Stimulated activated CD4-positive, alpha-beta T cell treated with anti-CD3 and anti-CD28 coated beads, Interleukin-1b, Interleukin-23, amount 100 ng/mL, for 24 hours (primary cell): ENCODE measurements around the gene LGALS3.
A peak's percentile ranks its signal among the peaks of the same experiment; 100 is the strongest.

Experiments
- DNase-seq, 4 experiments: peaks; one replicate each; pipeline ENCODE4 v3.0.0-alpha.2; 2020; ENCODE audit warnings: low read depth in 4 of 4, low spot score in 1 of 4

The LGALS3 gene

GRCh38 chr14:55180434-55180833, 51.4 kb downstream of the LGALS3 start:
- no peak for DNase-seq

DNA sequence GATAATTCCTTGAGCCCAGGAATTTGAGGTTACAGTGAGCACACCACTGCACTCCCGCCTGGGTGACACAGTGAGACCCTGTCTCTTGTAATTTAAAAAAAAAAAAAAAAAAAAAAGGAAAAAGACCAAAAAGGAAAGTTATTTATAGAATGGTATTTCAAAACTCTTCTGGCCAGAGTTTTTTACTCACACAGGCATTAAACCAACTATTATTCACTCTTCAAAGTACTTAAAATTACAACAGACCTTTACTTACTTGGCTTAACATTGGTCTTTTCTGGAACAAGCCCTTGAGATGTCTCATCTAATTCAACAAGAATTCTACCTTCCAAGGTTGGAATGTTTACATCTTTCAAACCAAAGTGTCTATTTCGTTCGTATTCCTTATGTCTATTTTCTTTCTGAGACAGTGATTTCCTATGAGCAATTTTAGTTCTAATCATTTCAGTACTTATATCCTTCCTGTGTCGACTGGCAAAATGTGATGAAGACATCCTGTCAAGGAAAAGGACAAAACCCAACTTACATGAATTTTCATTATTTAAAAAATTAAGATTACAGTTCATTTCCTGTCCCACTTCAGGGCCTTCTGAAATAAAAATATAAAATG, 59.7 kb downstream of the LGALS3 start:
- DNase-seq, result no peak

- no peak for DNase-seq
These were observed 61.8 kb downstream of the LGALS3 start for GRCh38 chr14:55190906-55191202.

- peak; percentile 67 to 88 (median 76) for DNase-seq
These were observed 62.4 kb downstream of the LGALS3 start, which contains the start of gene DLGAP5 for GRCh38 chr14:55191203-55192053. Gene DLGAP5, minus strand, starts transcription at chr14:55191585. Its CDS starts 2,406 bp downstream, at chr14:55189179.

DNA sequence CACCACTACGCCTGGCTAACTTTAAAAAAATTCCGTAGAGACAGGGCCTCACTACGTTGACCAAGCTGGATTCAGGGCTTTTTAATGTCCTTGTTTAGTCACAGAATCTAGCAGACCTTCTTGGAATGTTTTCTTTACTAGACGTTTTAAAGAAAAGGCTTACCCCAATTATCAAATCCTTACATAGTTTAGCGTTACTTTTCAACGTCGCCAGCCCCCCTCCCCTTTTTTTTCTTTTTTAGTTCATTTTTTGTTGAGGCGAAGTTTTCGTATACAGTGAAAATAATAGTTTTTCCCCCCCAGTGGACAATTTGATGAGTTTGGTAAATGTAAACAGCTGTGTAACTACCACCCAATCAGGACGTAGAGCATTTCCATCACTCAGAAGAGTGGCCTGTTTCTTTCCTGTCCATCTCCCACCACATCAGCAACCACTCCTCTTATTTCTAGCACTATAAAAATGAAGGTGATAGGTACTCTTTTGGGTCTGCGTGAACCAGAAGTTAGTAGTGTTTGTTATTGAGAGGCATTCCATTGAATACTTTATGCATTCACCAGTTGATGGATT, 63.1 kb downstream of the LGALS3 start:
- DNase-seq, result no peak

DNA sequence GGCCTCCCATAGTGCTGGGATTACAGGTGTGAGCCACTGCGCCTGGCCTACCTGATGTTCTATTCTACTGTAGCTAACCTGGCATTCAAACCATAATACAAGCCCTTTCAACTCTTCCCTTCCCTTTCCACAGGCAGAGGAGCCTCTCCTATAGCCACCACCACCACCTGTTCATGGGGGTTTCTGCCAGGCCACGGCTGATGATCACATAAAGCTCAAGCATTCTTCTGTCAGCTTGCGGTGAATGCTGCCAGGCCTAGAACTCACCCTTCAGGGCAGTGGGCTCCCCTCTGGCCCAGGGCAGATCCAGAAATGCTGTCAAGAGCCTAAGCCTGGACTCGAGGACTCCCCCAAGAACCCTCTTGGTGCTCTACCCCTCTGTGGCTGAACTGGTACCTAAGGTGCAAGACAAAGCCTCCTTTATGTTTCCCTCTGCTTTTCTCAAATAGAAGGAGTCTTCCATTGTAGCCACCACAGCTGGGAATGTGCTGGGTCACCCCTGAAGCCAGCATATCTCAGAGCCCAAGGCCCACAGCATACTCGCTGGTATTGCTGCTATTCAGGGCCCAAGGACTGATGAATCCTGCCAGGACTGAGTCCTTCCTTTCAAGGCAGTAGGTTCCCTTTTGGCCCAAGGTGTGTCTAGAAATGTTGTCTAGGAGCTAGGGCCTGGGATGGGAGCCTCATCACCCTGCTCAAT, 65.8 kb downstream of the LGALS3 start:
- DNase-seq, result no peak
